Measurements from ENCODE around the gene AMN. TPM values are rescaled to one million over a fixed set of nuclear protein-coding genes. Genes with fewer than 3 reads are reported as not detected.

AMN gene
- total RNA-seq, 1 donor, result 0.84 TPM

- Histone ChIP-seq H3K27me3 (ENCODE audit: insufficient read depth, low read length) (no peaks in the 10 kb centered on the region), H3K4me1 (ENCODE audit: insufficient read depth, low read length) (peaks cover 24% of the 10 kb centered on the region), H3K9me3 (ENCODE audit: low read depth, low read length) (no peaks in the 10 kb centered on the region), H3K4me3 (ENCODE audit: low read length) (no peak overlapping the region)
Observed at GRCh38 chr14:102905116-102906108, 17.1 kb upstream of the AMN start.

GRCh38 chr14:102906616-102907302, 15.7 kb upstream of the AMN start:
- Histone ChIP-seq H3K27me3 (ENCODE audit: insufficient read depth, low read length) (no peaks in the 10 kb centered on the region), H3K9me3 (ENCODE audit: low read depth, low read length) (no peaks in the 10 kb centered on the region), H3K4me3 (ENCODE audit: low read length) (no peak overlapping the region), H3K4me1 (ENCODE audit: insufficient read depth, low read length) (peaks cover 11% of the 10 kb centered on the region)

- H3K9me3 ChIP-seq (ENCODE audit: low read depth, low read length), result no peaks in the 10 kb centered on the region
Observed at GRCh38 chr14:102907303-102907844, 15.1 kb upstream of the AMN start.

GRCh38 chr14:102907980-102908730, 14.3 kb upstream of the AMN start:
- H3K27me3 ChIP-seq (ENCODE audit: insufficient read depth, low read length), result no peaks in the 10 kb centered on the region
- H3K9me3 ChIP-seq (ENCODE audit: low read depth, low read length), result no peaks in the 10 kb centered on the region
- H3K4me3 ChIP-seq (ENCODE audit: low read length), result no peak overlapping the region
- H3K4me1 ChIP-seq (ENCODE audit: insufficient read depth, low read length), result no peaks in the 10 kb centered on the region

More at GRCh38 chr14:102907303-102907844, 15.1 kb upstream of the AMN start:
- peaks cover 5% of the 10 kb centered on the region for H3K4me1 ChIP-seq (ENCODE audit: insufficient read depth, low read length)
- H3K4me3 ChIP-seq (ENCODE audit: low read length), result no peak overlapping the region
- no peaks in the 10 kb centered on the region for H3K27me3 ChIP-seq (ENCODE audit: insufficient read depth, low read length)

- Histone ChIP-seq H3K9me3 (ENCODE audit: low read depth, low read length) (no peaks in the 10 kb centered on the region), H3K4me1 (ENCODE audit: insufficient read depth, low read length) (no peaks in the 10 kb centered on the region), H3K27me3 (ENCODE audit: insufficient read depth, low read length) (no peaks in the 10 kb centered on the region), H3K4me3 (ENCODE audit: low read length) (no peak overlapping the region)
Observed at GRCh38 chr14:102908766-102909455, 13.6 kb upstream of the AMN start.

- Histone ChIP-seq H3K27me3 (ENCODE audit: insufficient read depth, low read length) (no peaks in the 10 kb centered on the region), H3K9me3 (ENCODE audit: low read depth, low read length) (no peaks in the 10 kb centered on the region), H3K4me1 (ENCODE audit: insufficient read depth, low read length) (no peaks in the 10 kb centered on the region), H3K4me3 (ENCODE audit: low read length) (no peak overlapping the region)
Observed at GRCh38 chr14:102909462-102909861, 13.0 kb upstream of the AMN start.

- Histone ChIP-seq H3K27me3 (ENCODE audit: insufficient read depth, low read length) (no peaks in the 10 kb centered on the region), H3K4me3 (ENCODE audit: low read length) (no peak overlapping the region), H3K4me1 (ENCODE audit: insufficient read depth, low read length) (no peaks in the 10 kb centered on the region), H3K9me3 (ENCODE audit: low read depth, low read length) (no peaks in the 10 kb centered on the region)
Observed at GRCh38 chr14:102909911-102910310, 12.6 kb upstream of the AMN start.

GRCh38 chr14:102910442-102910841, 12.0 kb upstream of the AMN start:
- H3K27me3 ChIP-seq (ENCODE audit: insufficient read depth, low read length), result no peaks in the 10 kb centered on the region
- no peaks in the 10 kb centered on the region for H3K9me3 ChIP-seq (ENCODE audit: low read depth, low read length)
- H3K4me3 ChIP-seq (ENCODE audit: low read length), result no peak overlapping the region
- H3K4me1 ChIP-seq (ENCODE audit: insufficient read depth, low read length), result no peaks in the 10 kb centered on the region

- Histone ChIP-seq H3K4me3 (ENCODE audit: low read length) (no peak overlapping the region), H3K4me1 (ENCODE audit: insufficient read depth, low read length) (peaks cover 4% of the 10 kb centered on the region), H3K27me3 (ENCODE audit: insufficient read depth, low read length) (no peaks in the 10 kb centered on the region), H3K9me3 (ENCODE audit: low read depth, low read length) (no peaks in the 10 kb centered on the region)
Observed at GRCh38 chr14:102911541-102911951, 10.9 kb upstream of the AMN start.

- Histone ChIP-seq H3K4me1 (ENCODE audit: insufficient read depth, low read length) (peaks cover 5% of the 10 kb centered on the region), H3K9me3 (ENCODE audit: low read depth, low read length) (no peaks in the 10 kb centered on the region), H3K27me3 (ENCODE audit: insufficient read depth, low read length) (no peaks in the 10 kb centered on the region), H3K4me3 (ENCODE audit: low read length) (no peak overlapping the region)
Observed at GRCh38 chr14:102911991-102912761, 10.3 kb upstream of the AMN start.

GRCh38 chr14:102913341-102914211, 8.9 kb upstream of the AMN start:
- H3K27me3 ChIP-seq (ENCODE audit: insufficient read depth, low read length), result no peaks in the 10 kb centered on the region
- no peaks in the 10 kb centered on the region for H3K9me3 ChIP-seq (ENCODE audit: low read depth, low read length)
- H3K4me3 ChIP-seq (ENCODE audit: low read length), result no peak overlapping the region
- peaks cover 5% of the 10 kb centered on the region for H3K4me1 ChIP-seq (ENCODE audit: insufficient read depth, low read length)

GRCh38 chr14:102914474-102915291, 7.8 kb upstream of the AMN start:
- no peaks in the 10 kb centered on the region for H3K9me3 ChIP-seq (ENCODE audit: low read depth, low read length)
- peaks cover 5% of the 10 kb centered on the region for H3K4me1 ChIP-seq (ENCODE audit: insufficient read depth, low read length)
- H3K27me3 ChIP-seq (ENCODE audit: insufficient read depth, low read length), result no peaks in the 10 kb centered on the region

More at GRCh38 chr14:102914474-102915291, 7.8 kb upstream of the AMN start:
- H3K4me3 ChIP-seq (ENCODE audit: low read length), result no peak overlapping the region
